ENCODE data around the gene AGBL4. TPM values are rescaled to one million over a fixed set of nuclear protein-coding genes. Genes with fewer than 3 reads are reported as not detected.

AGBL4 gene
- total RNA-seq, 3 donors from 2014 or later = 0.46 to 0.57 TPM; not detected in 1

DNA sequence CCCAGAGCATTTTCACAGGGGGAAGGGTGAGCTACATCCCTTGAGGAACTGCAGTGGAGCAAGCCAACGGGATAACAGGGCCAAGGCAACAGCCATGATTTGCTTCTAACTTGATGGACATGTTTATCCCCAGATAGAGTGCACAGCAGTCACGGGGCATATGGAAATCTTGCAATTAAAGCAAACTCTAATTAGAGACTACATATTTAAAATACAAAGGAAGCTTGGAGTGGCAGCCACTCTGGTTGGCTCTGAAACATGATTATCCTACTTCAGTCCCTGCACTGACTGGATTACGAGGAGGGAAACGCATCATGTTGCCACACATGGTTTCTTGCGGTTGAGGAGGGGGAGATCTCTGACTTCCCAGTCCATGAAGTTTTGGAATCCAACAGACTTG, 1307.8 kb downstream of the AGBL4 start:
- intact Hi-C loops (cut with DNase I, micrococcal nuclease) = no loop called here
- no peaks in the 10 kb centered on the region for H3K4me1 ChIP-seq (ENCODE audit: low read depth)

DNA sequence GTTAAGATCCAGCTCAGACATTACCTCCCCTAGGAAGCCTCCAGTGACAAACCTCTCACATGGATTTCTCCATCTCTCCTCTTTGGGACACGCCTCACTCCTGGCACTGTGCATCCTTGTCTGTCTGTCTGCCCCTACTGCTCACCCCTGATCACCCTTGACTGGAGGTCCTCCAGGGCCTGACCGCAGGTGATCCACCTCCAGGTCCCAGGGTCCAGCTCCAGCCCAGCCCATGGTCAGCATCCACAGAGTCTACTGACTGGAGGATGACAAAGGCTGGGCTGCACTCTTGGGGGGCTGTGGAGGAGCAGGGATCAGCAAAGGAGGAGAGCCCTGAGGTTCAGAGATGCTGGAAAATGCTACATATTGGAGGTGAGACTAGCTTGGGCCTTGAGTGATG, 1312.8 kb downstream of the AGBL4 start:
- Histone ChIP-seq H3K4me1 (ENCODE audit: low read depth) (no peaks in the 10 kb centered on the region), H3K36me3 (ENCODE audit: low read depth) (no peaks in the 10 kb centered on the region), H3K4me3 (no peak overlapping the region), H3K9me3 (no peaks in the 10 kb centered on the region)
- DNase-seq (no peak), ATAC-seq (no peak)
- intact Hi-C loops (cut with DNase I, micrococcal nuclease) = no loop called here
- TF ChIP-seq, protein P1, sequence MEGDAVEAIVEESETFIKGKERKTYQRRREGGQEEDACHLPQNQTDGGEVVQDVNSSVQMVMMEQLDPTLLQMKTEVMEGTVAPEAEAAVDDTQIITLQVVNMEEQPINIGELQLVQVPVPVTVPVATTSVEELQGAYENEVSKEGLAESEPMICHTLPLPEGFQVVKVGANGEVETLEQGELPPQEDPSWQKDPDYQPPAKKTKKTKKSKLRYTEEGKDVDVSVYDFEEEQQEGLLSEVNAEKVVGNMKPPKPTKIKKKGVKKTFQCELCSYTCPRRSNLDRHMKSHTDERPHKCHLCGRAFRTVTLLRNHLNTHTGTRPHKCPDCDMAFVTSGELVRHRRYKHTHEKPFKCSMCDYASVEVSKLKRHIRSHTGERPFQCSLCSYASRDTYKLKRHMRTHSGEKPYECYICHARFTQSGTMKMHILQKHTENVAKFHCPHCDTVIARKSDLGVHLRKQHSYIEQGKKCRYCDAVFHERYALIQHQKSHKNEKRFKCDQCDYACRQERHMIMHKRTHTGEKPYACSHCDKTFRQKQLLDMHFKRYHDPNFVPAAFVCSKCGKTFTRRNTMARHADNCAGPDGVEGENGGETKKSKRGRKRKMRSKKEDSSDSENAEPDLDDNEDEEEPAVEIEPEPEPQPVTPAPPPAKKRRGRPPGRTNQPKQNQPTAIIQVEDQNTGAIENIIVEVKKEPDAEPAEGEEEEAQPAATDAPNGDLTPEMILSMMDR (IDR thresholded peaks at IDR 0.05) = no peak

More for the DNA sequence above, 1307.8 kb downstream of the AGBL4 start:
- TF ChIP-seq, protein P1 (IDR thresholded peaks at IDR 0.05) = no peak
- Histone ChIP-seq H3K9me3 (no peaks in the 10 kb centered on the region), H3K4me3 (no peak overlapping the region), H3K36me3 (ENCODE audit: low read depth) (no peaks in the 10 kb centered on the region)
- no peak for DNase-seq
- no peak for ATAC-seq

DNA sequence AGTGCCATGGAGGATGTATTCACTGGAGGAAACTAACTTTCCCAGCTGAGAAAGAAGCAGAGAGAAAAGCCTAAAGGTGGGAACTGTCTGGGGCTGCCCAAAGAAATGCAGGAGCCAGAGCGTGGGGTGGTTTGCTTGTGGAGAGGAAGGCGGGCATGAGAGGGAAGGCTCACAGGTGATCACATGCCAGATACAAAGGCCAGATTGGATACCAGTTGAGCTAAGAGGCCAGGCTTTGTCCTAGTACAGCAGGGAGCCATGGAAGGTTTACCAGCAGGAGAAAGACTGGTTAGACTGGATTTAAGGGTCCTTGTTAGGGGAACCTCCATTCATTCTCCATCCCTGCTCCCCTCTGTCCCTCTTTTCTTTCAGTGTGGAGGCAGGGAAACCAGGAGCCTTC, 1313.4 kb downstream of the AGBL4 start:
- no peak overlapping the region for H3K4me3 ChIP-seq
- TF ChIP-seq, protein P1 (IDR thresholded peaks at IDR 0.05) = no peak
- H3K4me1 ChIP-seq (ENCODE audit: low read depth) = no peaks in the 10 kb centered on the region
- no peak for DNase-seq
- H3K36me3 ChIP-seq (ENCODE audit: low read depth) = no peaks in the 10 kb centered on the region
- intact Hi-C loops (cut with DNase I, micrococcal nuclease) = no loop called here
- no peaks in the 10 kb centered on the region for H3K9me3 ChIP-seq
- ATAC-seq = no peak

DNA sequence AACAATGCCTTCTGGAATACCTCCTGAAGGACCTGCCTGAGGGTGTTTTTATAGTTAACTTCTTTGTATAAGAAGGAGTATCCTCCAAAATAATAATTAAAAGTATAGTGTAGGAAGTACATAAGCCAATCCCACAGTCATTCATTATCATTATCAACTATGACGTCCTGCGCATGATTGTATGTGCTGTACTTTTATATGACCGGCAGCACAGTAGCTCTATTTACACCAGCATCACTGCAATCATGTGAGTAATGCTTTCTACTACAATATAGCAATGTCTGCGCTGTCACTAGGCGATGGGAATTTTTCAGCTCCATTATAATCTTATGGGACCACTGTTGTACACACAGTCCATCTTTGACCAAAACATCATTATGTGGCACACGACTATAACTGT, 1319.0 kb downstream of the AGBL4 start:
- no peak for ATAC-seq
- TF ChIP-seq, protein P1 (IDR thresholded peaks at IDR 0.05) = no peak
- DNase-seq = no peak
- H3K4me3 ChIP-seq = no peak overlapping the region
- H3K4me1 ChIP-seq (ENCODE audit: low read depth) = no peaks in the 10 kb centered on the region
- H3K9me3 ChIP-seq = no peaks in the 10 kb centered on the region
- no peaks in the 10 kb centered on the region for H3K36me3 ChIP-seq (ENCODE audit: low read depth)
- intact Hi-C loops (cut with DNase I, micrococcal nuclease) = no loop called here

DNA sequence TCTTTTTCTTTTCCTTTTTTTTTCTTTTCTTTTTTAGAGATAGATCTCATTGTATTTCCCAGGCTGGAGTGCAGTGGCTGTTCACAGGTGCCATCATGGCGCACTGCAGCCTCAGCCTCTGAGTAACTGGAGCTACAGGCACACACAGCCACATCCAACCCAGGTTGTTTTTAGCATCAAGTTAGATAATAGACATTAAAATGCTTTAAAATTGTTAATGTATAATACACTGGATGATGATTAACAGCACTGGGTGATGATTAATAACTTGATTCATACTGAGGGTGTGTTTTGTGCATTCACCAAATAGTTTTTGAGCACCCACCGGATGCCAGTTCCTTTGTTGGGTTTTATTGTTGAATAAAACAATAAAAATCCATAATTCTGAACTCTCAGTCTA, 1322.3 kb downstream of the AGBL4 start:
- ATAC-seq (no peak), DNase-seq (no peak)
- no peak overlapping the region for H3K4me3 ChIP-seq
- TF ChIP-seq, protein P1 (IDR thresholded peaks at IDR 0.05) = no peak
- no peaks in the 10 kb centered on the region for H3K36me3 ChIP-seq (ENCODE audit: low read depth)
- no peaks in the 10 kb centered on the region for H3K4me1 ChIP-seq (ENCODE audit: low read depth)
- intact Hi-C loops (cut with DNase I, micrococcal nuclease) = no loop called here
- H3K9me3 ChIP-seq = no peaks in the 10 kb centered on the region

DNA sequence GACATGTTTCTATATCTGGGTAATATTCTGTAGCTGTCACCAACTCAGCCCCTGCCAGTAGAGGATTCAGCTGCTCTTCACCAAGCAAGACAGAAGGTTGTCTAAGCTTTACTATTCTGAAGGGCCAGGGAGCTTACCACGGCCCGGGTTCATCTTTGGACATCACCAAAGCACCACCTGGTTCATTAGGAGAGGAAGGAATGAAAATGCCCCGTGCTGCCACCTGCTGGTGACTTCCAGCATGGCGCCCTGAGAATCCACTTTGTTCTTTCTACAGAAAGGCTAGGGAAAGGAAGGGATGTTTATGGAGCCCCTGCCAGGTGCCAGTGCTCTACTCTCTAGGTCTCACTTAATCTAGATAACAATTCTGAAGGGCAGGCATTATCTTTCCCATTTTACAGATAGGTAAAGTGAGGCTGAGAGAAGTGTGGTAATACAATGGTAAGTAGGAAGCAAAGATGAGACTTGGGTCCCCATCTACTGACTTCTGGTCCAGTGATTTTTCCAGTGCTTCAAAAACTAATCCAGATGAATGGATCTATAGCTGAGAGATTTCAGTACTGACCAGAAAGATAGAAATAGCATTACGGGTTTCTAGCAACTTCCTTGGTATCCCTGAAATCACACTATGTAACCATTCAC, 1326.6 kb downstream of the AGBL4 start:
- peak in 2 of 3 donors; percentile 64 to 78 for DNase-seq
- H3K4me1 ChIP-seq (ENCODE audit: low read depth) = no peaks in the 10 kb centered on the region
- no peaks in the 10 kb centered on the region for H3K36me3 ChIP-seq (ENCODE audit: low read depth)
- intact Hi-C loops (cut with DNase I, micrococcal nuclease) = no loop called here
- TF ChIP-seq, protein P1 (IDR thresholded peaks at IDR 0.05) = peak; percentile 85
- no peaks in the 10 kb centered on the region for H3K9me3 ChIP-seq
- ATAC-seq = peak; percentile 68
- no peak overlapping the region for H3K4me3 ChIP-seq
